ENCODE results near the gene POLR1A. TPM values are rescaled to one million over a fixed set of nuclear protein-coding genes. Genes with fewer than 3 reads are reported as not detected.

POLR1A gene
- total RNA-seq, 1 experiment from 2014 or later = 47.5 TPM

GRCh38 chr2:86037141-86037794 is 68.4 kb downstream of the POLR1A start:
- no peak for TF ChIP-seq ATF1 (CRISPR knock-in tag; IDR thresholded peaks at IDR 0.05)
- no peak for TF ChIP-seq SP1 (CRISPR knock-in tag; conservative IDR thresholded peaks at IDR 0.05)
- TF ChIP-seq OVOL2 (CRISPR knock-in tag; IDR thresholded peaks at IDR 0.05; ENCODE audit: borderline replicate concordance) = no peak
- TF ChIP-seq, protein P1, sequence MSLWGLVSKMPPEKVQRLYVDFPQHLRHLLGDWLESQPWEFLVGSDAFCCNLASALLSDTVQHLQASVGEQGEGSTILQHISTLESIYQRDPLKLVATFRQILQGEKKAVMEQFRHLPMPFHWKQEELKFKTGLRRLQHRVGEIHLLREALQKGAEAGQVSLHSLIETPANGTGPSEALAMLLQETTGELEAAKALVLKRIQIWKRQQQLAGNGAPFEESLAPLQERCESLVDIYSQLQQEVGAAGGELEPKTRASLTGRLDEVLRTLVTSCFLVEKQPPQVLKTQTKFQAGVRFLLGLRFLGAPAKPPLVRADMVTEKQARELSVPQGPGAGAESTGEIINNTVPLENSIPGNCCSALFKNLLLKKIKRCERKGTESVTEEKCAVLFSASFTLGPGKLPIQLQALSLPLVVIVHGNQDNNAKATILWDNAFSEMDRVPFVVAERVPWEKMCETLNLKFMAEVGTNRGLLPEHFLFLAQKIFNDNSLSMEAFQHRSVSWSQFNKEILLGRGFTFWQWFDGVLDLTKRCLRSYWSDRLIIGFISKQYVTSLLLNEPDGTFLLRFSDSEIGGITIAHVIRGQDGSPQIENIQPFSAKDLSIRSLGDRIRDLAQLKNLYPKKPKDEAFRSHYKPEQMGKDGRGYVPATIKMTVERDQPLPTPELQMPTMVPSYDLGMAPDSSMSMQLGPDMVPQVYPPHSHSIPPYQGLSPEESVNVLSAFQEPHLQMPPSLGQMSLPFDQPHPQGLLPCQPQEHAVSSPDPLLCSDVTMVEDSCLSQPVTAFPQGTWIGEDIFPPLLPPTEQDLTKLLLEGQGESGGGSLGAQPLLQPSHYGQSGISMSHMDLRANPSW (CRISPR knock-in tag; conservative IDR thresholded peaks at IDR 0.05; ENCODE audit: low read depth) = no peak
- no peak for TF ChIP-seq PRRX2 (CRISPR knock-in tag; IDR thresholded peaks at IDR 0.05)
- no peak for TF ChIP-seq AFF4 (CRISPR knock-in tag; IDR thresholded peaks at IDR 0.05; ENCODE audit: borderline replicate concordance)
- no peak for TF ChIP-seq ZNF416 (CRISPR knock-in tag; IDR thresholded peaks at IDR 0.05)
- no peak for TF ChIP-seq ARID4B (CRISPR knock-in tag; IDR thresholded peaks at IDR 0.05; ENCODE audit: borderline replicate concordance)
- no peak for TF ChIP-seq FOXK1 (CRISPR knock-in tag; IDR thresholded peaks at IDR 0.05)
- no peak for TF ChIP-seq ESRRA (CRISPR knock-in tag; IDR thresholded peaks at IDR 0.05; ENCODE audit: borderline replicate concordance)
- ATAC-seq = no peak
- Mint-ChIP-seq H3K4me1 (peaks cover 13% of the 10 kb centered on the region), H3K4me3 (no peak overlapping the region), H3K27ac (no peak overlapping the region), H3K9me3 (no peaks in the 10 kb centered on the region), H3K27me3 (ENCODE audit: low read depth) (no peaks in the 10 kb centered on the region), H3K36me3 (peaks cover 51% of the 10 kb centered on the region)
- POLR2A ChIA-PET = no interaction called here
- no peak for DNase-seq (ENCODE audit: low spot score)
- CTCF ChIA-PET = interaction anchor here (0.6 to 2.6 kb wide), 6 partner anchors 15 to 331 kb away, joined by 3 to 36 read pairs (median 6); partner anchors contain the start of gene ST3GAL5

- POLR2A ChIA-PET = no interaction called here
Observed at GRCh38 chr2:86036669-86037138, 69.0 kb downstream of the POLR1A start.

More at GRCh38 chr2:86036669-86037138, 69.0 kb downstream of the POLR1A start:
- H3K9me3 Mint-ChIP-seq = no peaks in the 10 kb centered on the region
- H3K27me3 Mint-ChIP-seq (ENCODE audit: low read depth) = no peaks in the 10 kb centered on the region
- H3K4me3 Mint-ChIP-seq = no peak overlapping the region
- no peak overlapping the region for H3K27ac Mint-ChIP-seq
- H3K4me1 Mint-ChIP-seq = peaks cover 13% of the 10 kb centered on the region
- TF ChIP-seq NFATC4 (CRISPR knock-in tag; IDR thresholded peaks at IDR 0.05) (no peak), MYBL2 (CRISPR knock-in tag; IDR thresholded peaks at IDR 0.05) (no peak)
- TF ChIP-seq, protein P2, sequence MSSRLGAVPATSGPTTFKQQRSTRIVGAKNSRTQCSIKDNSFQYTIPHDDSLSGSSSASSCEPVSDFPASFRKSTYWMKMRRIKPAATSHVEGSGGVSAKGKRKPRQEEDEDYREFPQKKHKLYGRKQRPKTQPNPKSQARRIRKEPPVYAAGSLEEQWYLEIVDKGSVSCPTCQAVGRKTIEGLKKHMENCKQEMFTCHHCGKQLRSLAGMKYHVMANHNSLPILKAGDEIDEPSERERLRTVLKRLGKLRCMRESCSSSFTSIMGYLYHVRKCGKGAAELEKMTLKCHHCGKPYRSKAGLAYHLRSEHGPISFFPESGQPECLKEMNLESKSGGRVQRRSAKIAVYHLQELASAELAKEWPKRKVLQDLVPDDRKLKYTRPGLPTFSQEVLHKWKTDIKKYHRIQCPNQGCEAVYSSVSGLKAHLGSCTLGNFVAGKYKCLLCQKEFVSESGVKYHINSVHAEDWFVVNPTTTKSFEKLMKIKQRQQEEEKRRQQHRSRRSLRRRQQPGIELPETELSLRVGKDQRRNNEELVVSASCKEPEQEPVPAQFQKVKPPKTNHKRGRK (CRISPR knock-in tag; IDR thresholded peaks at IDR 0.05; ENCODE audit: borderline replicate concordance) = no peak
- CTCF ChIA-PET = interaction anchor here (0.6 to 2.6 kb wide), 10 partner anchors 11 to 332 kb away, joined by 3 to 36 read pairs (median 6); partner anchors contain the start of gene ST3GAL5
- DNase-seq (ENCODE audit: low spot score) (no peak), ATAC-seq (no peak)
- H3K36me3 Mint-ChIP-seq = peaks cover 52% of the 10 kb centered on the region
